GM12892 (cell line): ENCODE results near the gene SERGEF.

Experiments
- POLR2A ChIP-seq: IDR thresholded peaks from 2 replicates; pipeline ENCODE4 v1.6.1; 2011; ENCODE audit warnings: low read depth, low read length, control low read depth
- POLR2AphosphoS5 ChIP-seq: IDR thresholded peaks from 2 replicates; pipeline ENCODE4 v1.6.1; 2011; ENCODE audit warnings: low read depth, low read length, control low read depth
- TAF1 ChIP-seq: IDR thresholded peaks from 2 replicates; pipeline ENCODE4 v1.6.1; 2011; ENCODE audit warnings: low read depth, mild to moderate bottlenecking, control low read depth, low read length, borderline replicate concordance

DNA sequence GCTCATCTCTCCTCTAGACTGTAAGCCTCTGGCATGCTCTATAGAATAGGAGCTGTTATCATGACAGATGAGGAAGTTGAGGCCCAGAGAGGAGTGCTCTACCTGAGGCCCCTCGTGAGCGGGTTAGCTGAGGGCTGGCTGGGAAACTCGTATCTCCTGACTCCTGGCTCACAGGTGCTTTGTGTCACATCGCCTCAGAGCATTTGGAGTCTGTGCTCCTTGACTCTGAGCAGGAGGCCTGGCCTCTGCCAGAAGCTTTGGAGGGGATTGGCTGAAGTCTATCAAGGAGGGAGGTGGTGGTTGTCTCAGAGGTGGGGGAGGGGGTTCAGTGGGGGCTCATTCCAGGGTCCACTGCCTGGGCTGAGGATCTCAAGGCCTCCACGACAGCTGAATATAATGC, 270.8 kb downstream of the SERGEF start:
- TF ChIP-seq POLR2A = no peak
- no peak for TF ChIP-seq POLR2AphosphoS5
- TF ChIP-seq TAF1 = no peak
